NCI-H2196 treated with DMSO at 0.1 percent for 48 hours (cell line): Measurements from ENCODE around the gene HCN3.

Experiments used
- DNase-seq: peaks from one replicate; lab custom pipeline; 2025; ENCODE audit not compliant: unreplicated experiment; lab: John Stamatoyannopoulos, UW

Gene HCN3

GRCh38 chr1:155254228-155254713 is 23.0 kb upstream of the HCN3 start:
- no peak for DNase-seq

GRCh38 chr1:155254714-155255242 is 22.5 kb upstream of the HCN3 start:
- DNase-seq, result no peak

GRCh38 chr1:155255243-155256007 is 21.8 kb upstream of the HCN3 start, which contains the start of gene ENTREP3:
Gene ENTREP3 (minus strand): TSS chr1:155255483. CDS start chr1:155254877, 606 bp downstream.
- peak; percentile 68 for DNase-seq

GRCh38 chr1:155256058-155256852 is 21.0 kb upstream of the HCN3 start:
- no peak for DNase-seq

GRCh38 chr1:155260276-155260675 is 17.0 kb upstream of the HCN3 start:
- no peak for DNase-seq

GRCh38 chr1:155261493-155261851 is 15.8 kb upstream of the HCN3 start:
- DNase-seq, result no peak

GRCh38 chr1:155261852-155262673 is 15.2 kb upstream of the HCN3 start, which contains the start of gene SCAMP3:
Gene SCAMP3 (minus strand): TSS chr1:155262360. CDS start chr1:155262151, 209 bp downstream.
- DNase-seq, result peak; percentile 96

- no peak for DNase-seq
Measured at GRCh38 chr1:155263067-155263466, 14.2 kb upstream of the HCN3 start.

GRCh38 chr1:155266553-155266952 is 10.7 kb upstream of the HCN3 start:
- no peak for DNase-seq

- no peak for DNase-seq
Measured at GRCh38 chr1:155267373-155267772, 9.9 kb upstream of the HCN3 start.

- no peak for DNase-seq
Measured at GRCh38 chr1:155268630-155269029, 8.6 kb upstream of the HCN3 start.

GRCh38 chr1:155269381-155269780 is 7.9 kb upstream of the HCN3 start:
- DNase-seq, result no peak

GRCh38 chr1:155272466-155273342 is 4.6 kb upstream of the HCN3 start:
- DNase-seq, result peak; percentile 57

- DNase-seq, result peak; percentile 90
Measured at GRCh38 chr1:155273343-155274245, 3.7 kb upstream of the HCN3 start, which contains the start of gene CLK2. Gene CLK2 (minus strand): TSS chr1:155273504. CDS start chr1:155270977, 2,527 bp downstream.

GRCh38 chr1:155277902-155278688 is 832 bp downstream of the HCN3 start:
- peak; percentile 40 for DNase-seq

GRCh38 chr1:155278689-155279160 is 1.5 kb downstream of the HCN3 start:
- no peak for DNase-seq

- DNase-seq, result no peak
Measured at GRCh38 chr1:155279268-155279667, 2.0 kb downstream of the HCN3 start.
